BE2C (cell line): ENCODE results near the gene KCNT1. TPM values are rescaled to one million over a fixed set of nuclear protein-coding genes. Genes with fewer than 3 reads are reported as not detected.

Experiments used
- DNase-seq: peaks from one replicate; pipeline ENCODE4 v3.0.0-alpha.2; 2020
- H3K27me3 ChIP-seq: fragments of 250-450 bp; sonication (Bioruptor Pico); 2 replicates; pipeline ENCODE4 v1.5.1; 2020; ENCODE audit warnings: mild to moderate bottlenecking
- H3K36me3 ChIP-seq: fragments of 250-450 bp; sonication (Bioruptor Pico); 2 replicates; pipeline ENCODE4 v1.5.1; 2020; ENCODE audit warnings: mild to moderate bottlenecking
- H3K4me1 ChIP-seq: fragments of 250-450 bp; sonication (Bioruptor Pico); 2 replicates; pipeline ENCODE4 v1.5.1; 2020
- H3K4me3 ChIP-seq: 2 replicates; pipeline ENCODE4 v1.5.1; 2011; ENCODE audit warnings: low read depth, low read length
- H3K9me3 ChIP-seq: fragments of 250-450 bp; sonication (Bioruptor Pico); 2 replicates; pipeline ENCODE4 v1.5.1; 2020
- CTCF ChIP-seq: IDR thresholded peaks from 2 replicates; pipeline ENCODE4 v1.5.1; 2012; ENCODE audit warnings: mild to moderate bottlenecking, low read depth, low read length
- polyA plus RNA-seq: library from polyadenylated mRNA; unstranded; fragments of >200 nt; gene quantifications from one replicate; pipeline ENCODE4 v1.2.1, GENCODE V29; 2012; ENCODE audit warnings: low read depth, missing spikeins; ENCODE audit not compliant: insufficient read length, insufficient read depth

Gene KCNT1
- 55.4 TPM for polyA plus RNA-seq

DNA sequence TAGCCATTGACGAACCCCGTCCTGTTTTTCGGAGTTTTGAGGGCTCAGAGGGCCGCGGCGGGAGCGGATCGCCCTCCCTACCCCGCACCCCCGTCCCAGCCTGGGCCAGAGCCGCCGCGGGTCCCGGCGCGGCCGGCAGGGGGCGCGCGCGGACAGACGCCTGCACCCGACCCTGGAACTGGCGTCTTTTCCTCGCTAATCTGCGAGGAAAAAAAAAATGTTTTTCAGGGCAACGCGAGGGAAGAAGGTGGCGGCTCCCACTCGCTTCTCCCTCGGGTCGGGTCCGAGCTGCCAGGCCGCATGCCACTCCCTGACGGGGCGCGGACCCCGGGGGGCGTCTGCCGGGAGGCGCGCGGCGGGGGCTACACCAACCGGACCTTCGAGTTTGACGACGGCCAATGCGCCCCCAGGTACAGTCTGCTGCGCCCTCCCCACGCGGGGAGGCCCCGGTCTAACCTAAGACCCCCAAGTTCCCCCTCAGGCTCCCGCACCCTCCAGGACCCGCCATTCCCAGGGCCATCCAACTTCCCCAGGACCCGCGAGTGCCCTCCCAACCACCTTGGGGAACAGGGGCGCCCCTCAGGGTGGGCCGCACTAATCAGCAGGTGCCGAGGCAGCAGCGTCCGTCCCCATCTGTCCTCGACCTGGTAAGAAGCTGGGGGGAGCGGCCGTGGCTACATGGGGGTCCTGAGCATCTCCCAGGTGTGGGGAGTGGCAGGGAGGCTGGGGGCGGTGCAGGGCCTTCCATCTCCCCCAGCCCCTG lies at the start of gene KCNT1:
KCNT1 (plus strand) TSS at position 227 of the 763 bp plus-strand sequence; CDS start at position 301, 74 bp downstream.
- H3K27me3 ChIP-seq: no peaks in the 10 kb centered on the region
- peak; percentile 75 for DNase-seq
- H3K4me1 ChIP-seq: peaks cover 20% of the 10 kb centered on the region
- no peaks in the 10 kb centered on the region for H3K9me3 ChIP-seq
- TF ChIP-seq CTCF: peak; percentile 69
- H3K36me3 ChIP-seq: no peaks in the 10 kb centered on the region
- peak within 1 kb of the TSS; percentile 53 for H3K4me3 ChIP-seq

- no peak overlapping the region for H3K4me3 ChIP-seq
- 0 out of 2 replicates have a peak, but pooled peaks cover 2% of the 10 kb centered on the region for H3K9me3 ChIP-seq
- no peak for DNase-seq
- H3K27me3 ChIP-seq: no peaks in the 10 kb centered on the region
- no peak for TF ChIP-seq CTCF
- no peaks in the 10 kb centered on the region for H3K4me1 ChIP-seq
- H3K36me3 ChIP-seq: no peaks in the 10 kb centered on the region
These were observed 46.7 kb upstream of the KCNT1 start for GRCh38 chr9:135655317-135655716.

- TF ChIP-seq CTCF: no peak
- DNase-seq: no peak
- no peaks in the 10 kb centered on the region for H3K9me3 ChIP-seq
- H3K27me3 ChIP-seq: no peaks in the 10 kb centered on the region
- H3K36me3 ChIP-seq: no peaks in the 10 kb centered on the region
- H3K4me3 ChIP-seq: no peak overlapping the region
- peaks cover 7% of the 10 kb centered on the region for H3K4me1 ChIP-seq
These were observed 44.6 kb upstream of the KCNT1 start for GRCh38 chr9:135657416-135657815.

- no peaks in the 10 kb centered on the region for H3K9me3 ChIP-seq
- H3K4me1 ChIP-seq: peaks cover 14% of the 10 kb centered on the region
- H3K27me3 ChIP-seq: no peaks in the 10 kb centered on the region
- no peak for TF ChIP-seq CTCF
- DNase-seq: no peak
- H3K36me3 ChIP-seq: no peaks in the 10 kb centered on the region
- H3K4me3 ChIP-seq: no peak overlapping the region
These were observed 42.7 kb upstream of the KCNT1 start for GRCh38 chr9:135659252-135659651.

DNA sequence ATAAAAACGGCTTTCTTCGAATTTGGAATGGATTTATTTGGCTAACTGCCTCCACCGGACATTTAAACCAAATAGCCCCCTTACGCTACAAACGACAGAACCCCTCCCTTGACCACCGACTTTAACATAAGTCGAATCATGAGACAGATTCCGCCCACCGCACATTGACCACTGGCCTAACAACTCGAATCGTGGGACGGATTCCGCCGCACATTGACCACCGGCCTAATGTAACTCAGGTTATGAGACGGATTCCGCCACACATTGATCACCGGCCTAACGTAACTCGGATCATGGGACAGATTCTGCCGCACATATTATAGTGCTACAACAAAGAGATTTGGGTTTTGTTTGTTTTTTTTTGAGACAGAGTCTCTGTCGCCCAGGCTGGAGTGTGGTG lies 41.6 kb upstream of the KCNT1 start:
- no peaks in the 10 kb centered on the region for H3K36me3 ChIP-seq
- H3K4me3 ChIP-seq: no peak overlapping the region
- H3K27me3 ChIP-seq: no peaks in the 10 kb centered on the region
- H3K4me1 ChIP-seq: peaks cover 14% of the 10 kb centered on the region
- TF ChIP-seq CTCF: no peak
- no peaks in the 10 kb centered on the region for H3K9me3 ChIP-seq
- DNase-seq: no peak

GRCh38 chr9:135661816-135662560 lies 40.0 kb upstream of the KCNT1 start:
- Histone ChIP-seq H3K9me3 (no peaks in the 10 kb centered on the region), H3K36me3 (no peaks in the 10 kb centered on the region), H3K4me3 (no peak overlapping the region), H3K27me3 (no peaks in the 10 kb centered on the region), H3K4me1 (peaks cover 14% of the 10 kb centered on the region)
- TF ChIP-seq CTCF: no peak
- DNase-seq: no peak
